ENCODE results near the gene ZNF469.

ZNF469 gene

GRCh38 chr16:88374736-88375135 is 8.0 kb upstream of the ZNF469 start:
- peaks cover 10% of the 10 kb centered on the region for H3K9me3 ChIP-seq (ENCODE audit: control insufficient read depth, insufficient read depth, low read depth, low read length)
- H3K36me3 ChIP-seq (ENCODE audit: control insufficient read depth, insufficient read depth, low read length): no peaks in the 10 kb centered on the region
- H3K4me3 ChIP-seq (ENCODE audit: low read depth, low read length): no peak overlapping the region
- no peak overlapping the region for H3K27ac ChIP-seq (ENCODE audit: low read depth, low read length)
- no peaks in the 10 kb centered on the region for H3K4me1 ChIP-seq (ENCODE audit: control insufficient read depth, insufficient read depth, low read length)
- no peaks in the 10 kb centered on the region for H3K27me3 ChIP-seq (ENCODE audit: control insufficient read depth, insufficient read depth, low read length)
- H3K9ac ChIP-seq (ENCODE audit: low read length): no peak overlapping the region

- Histone ChIP-seq H3K27me3 (ENCODE audit: control insufficient read depth, insufficient read depth, low read length) (no peaks in the 10 kb centered on the region), H3K9me3 (ENCODE audit: control insufficient read depth, insufficient read depth, low read depth, low read length) (peaks cover 13% of the 10 kb centered on the region), H3K4me3 (ENCODE audit: low read depth, low read length) (no peak overlapping the region), H3K9ac (ENCODE audit: low read length) (no peak overlapping the region), H3K4me1 (ENCODE audit: control insufficient read depth, insufficient read depth, low read length) (no peaks in the 10 kb centered on the region), H3K27ac (ENCODE audit: low read depth, low read length) (no peak overlapping the region), H3K36me3 (ENCODE audit: control insufficient read depth, insufficient read depth, low read length) (no peaks in the 10 kb centered on the region)
These were observed 7.4 kb upstream of the ZNF469 start for GRCh38 chr16:88375236-88375975.

- Histone ChIP-seq H3K9ac (ENCODE audit: low read length) (no peak overlapping the region), H3K9me3 (ENCODE audit: control insufficient read depth, insufficient read depth, low read depth, low read length) (peaks cover 14% of the 10 kb centered on the region), H3K36me3 (ENCODE audit: control insufficient read depth, insufficient read depth, low read length) (no peaks in the 10 kb centered on the region), H3K4me3 (ENCODE audit: low read depth, low read length) (no peak overlapping the region), H3K27ac (ENCODE audit: low read depth, low read length) (no peak overlapping the region), H3K27me3 (ENCODE audit: control insufficient read depth, insufficient read depth, low read length) (peaks cover 4% of the 10 kb centered on the region; the same call in 1 of the 2 replicates), H3K4me1 (ENCODE audit: control insufficient read depth, insufficient read depth, low read length) (0 out of 2 replicates have a peak, but pooled peaks cover 3% of the 10 kb centered on the region)
These were observed 6.5 kb upstream of the ZNF469 start for GRCh38 chr16:88375996-88376834.

- Histone ChIP-seq H3K36me3 (ENCODE audit: control insufficient read depth, insufficient read depth, low read length) (no peaks in the 10 kb centered on the region), H3K27me3 (ENCODE audit: control insufficient read depth, insufficient read depth, low read length) (peaks cover 13% of the 10 kb centered on the region)
These were observed 5.7 kb upstream of the ZNF469 start for GRCh38 chr16:88376835-88377726.

GRCh38 chr16:88377961-88378360 is 4.8 kb upstream of the ZNF469 start:
- Histone ChIP-seq H3K9ac (ENCODE audit: low read length) (no peak overlapping the region), H3K9me3 (ENCODE audit: control insufficient read depth, insufficient read depth, low read depth, low read length) (peaks cover 6% of the 10 kb centered on the region; the same call in 1 of the 2 replicates), H3K36me3 (ENCODE audit: control insufficient read depth, insufficient read depth, low read length) (no peaks in the 10 kb centered on the region), H3K27ac (ENCODE audit: low read depth, low read length) (no peak overlapping the region), H3K4me1 (ENCODE audit: control insufficient read depth, insufficient read depth, low read length) (peaks cover 16% of the 10 kb centered on the region), H3K4me3 (ENCODE audit: low read depth, low read length) (no peak overlapping the region), H3K27me3 (ENCODE audit: control insufficient read depth, insufficient read depth, low read length) (peaks cover 22% of the 10 kb centered on the region)

More at GRCh38 chr16:88376835-88377726, 5.7 kb upstream of the ZNF469 start:
- Histone ChIP-seq H3K4me3 (ENCODE audit: low read depth, low read length) (no peak overlapping the region), H3K27ac (ENCODE audit: low read depth, low read length) (no peak overlapping the region), H3K9ac (ENCODE audit: low read length) (no peak overlapping the region), H3K4me1 (ENCODE audit: control insufficient read depth, insufficient read depth, low read length) (peaks cover 10% of the 10 kb centered on the region), H3K9me3 (ENCODE audit: control insufficient read depth, insufficient read depth, low read depth, low read length) (peaks cover 13% of the 10 kb centered on the region)

GRCh38 chr16:88378401-88378800 is 4.4 kb upstream of the ZNF469 start:
- Histone ChIP-seq H3K4me1 (ENCODE audit: control insufficient read depth, insufficient read depth, low read length) (peaks cover 16% of the 10 kb centered on the region), H3K36me3 (ENCODE audit: control insufficient read depth, insufficient read depth, low read length) (no peaks in the 10 kb centered on the region), H3K27me3 (ENCODE audit: control insufficient read depth, insufficient read depth, low read length) (peaks cover 25% of the 10 kb centered on the region), H3K9me3 (ENCODE audit: control insufficient read depth, insufficient read depth, low read depth, low read length) (peaks cover 6% of the 10 kb centered on the region; the same call in 1 of the 2 replicates), H3K27ac (ENCODE audit: low read depth, low read length) (no peak overlapping the region), H3K4me3 (ENCODE audit: low read depth, low read length) (no peak overlapping the region), H3K9ac (ENCODE audit: low read length) (no peak overlapping the region)

GRCh38 chr16:88378836-88379693 is 3.7 kb upstream of the ZNF469 start:
- no peak overlapping the region for H3K4me3 ChIP-seq (ENCODE audit: low read depth, low read length)
- no peak overlapping the region for H3K9ac ChIP-seq (ENCODE audit: low read length)
- H3K27ac ChIP-seq (ENCODE audit: low read depth, low read length): no peak overlapping the region
- H3K27me3 ChIP-seq (ENCODE audit: control insufficient read depth, insufficient read depth, low read length): peaks cover 32% of the 10 kb centered on the region
- peaks cover 6% of the 10 kb centered on the region; the same call in 1 of the 2 replicates for H3K9me3 ChIP-seq (ENCODE audit: control insufficient read depth, insufficient read depth, low read depth, low read length)
- H3K4me1 ChIP-seq (ENCODE audit: control insufficient read depth, insufficient read depth, low read length): peaks cover 18% of the 10 kb centered on the region
- H3K36me3 ChIP-seq (ENCODE audit: control insufficient read depth, insufficient read depth, low read length): no peaks in the 10 kb centered on the region

GRCh38 chr16:88379694-88380040 is 3.1 kb upstream of the ZNF469 start:
- peaks cover 38% of the 10 kb centered on the region for H3K27me3 ChIP-seq (ENCODE audit: control insufficient read depth, insufficient read depth, low read length)
- H3K9me3 ChIP-seq (ENCODE audit: control insufficient read depth, insufficient read depth, low read depth, low read length): peaks cover 6% of the 10 kb centered on the region; the same call in 1 of the 2 replicates
- H3K27ac ChIP-seq (ENCODE audit: low read depth, low read length): no peak overlapping the region
- H3K36me3 ChIP-seq (ENCODE audit: control insufficient read depth, insufficient read depth, low read length): no peaks in the 10 kb centered on the region
- H3K4me3 ChIP-seq (ENCODE audit: low read depth, low read length): no peak overlapping the region
- H3K9ac ChIP-seq (ENCODE audit: low read length): no peak overlapping the region
- peaks cover 21% of the 10 kb centered on the region for H3K4me1 ChIP-seq (ENCODE audit: control insufficient read depth, insufficient read depth, low read length)

- Histone ChIP-seq H3K9ac (ENCODE audit: low read length) (no peak overlapping the region), H3K4me3 (ENCODE audit: low read depth, low read length) (no peak overlapping the region), H3K36me3 (ENCODE audit: control insufficient read depth, insufficient read depth, low read length) (no peaks in the 10 kb centered on the region), H3K27me3 (ENCODE audit: control insufficient read depth, insufficient read depth, low read length) (peaks cover 42% of the 10 kb centered on the region), H3K27ac (ENCODE audit: low read depth, low read length) (no peak overlapping the region), H3K4me1 (ENCODE audit: control insufficient read depth, insufficient read depth, low read length) (peaks cover 21% of the 10 kb centered on the region), H3K9me3 (ENCODE audit: control insufficient read depth, insufficient read depth, low read depth, low read length) (peaks cover 6% of the 10 kb centered on the region; the same call in 1 of the 2 replicates)
These were observed 2.7 kb upstream of the ZNF469 start for GRCh38 chr16:88380099-88380498.

GRCh38 chr16:88380619-88381018 is 2.1 kb upstream of the ZNF469 start:
- no peak overlapping the region for H3K27ac ChIP-seq (ENCODE audit: low read depth, low read length)

More at GRCh38 chr16:88380619-88381018, 2.1 kb upstream of the ZNF469 start:
- no peak overlapping the region for H3K9ac ChIP-seq (ENCODE audit: low read length)
- H3K36me3 ChIP-seq (ENCODE audit: control insufficient read depth, insufficient read depth, low read length): no peaks in the 10 kb centered on the region
- H3K27me3 ChIP-seq (ENCODE audit: control insufficient read depth, insufficient read depth, low read length): peaks cover 48% of the 10 kb centered on the region
- no peak overlapping the region for H3K4me3 ChIP-seq (ENCODE audit: low read depth, low read length)
- H3K9me3 ChIP-seq (ENCODE audit: control insufficient read depth, insufficient read depth, low read depth, low read length): peaks cover 6% of the 10 kb centered on the region; the same call in 1 of the 2 replicates
- H3K4me1 ChIP-seq (ENCODE audit: control insufficient read depth, insufficient read depth, low read length): peaks cover 21% of the 10 kb centered on the region

Data from HUES6 (cell line).